PFSK-1 (cell line): ENCODE data around the gene HPCAL1.

Experiments
- FOXP2 ChIP-seq: optimal IDR thresholded peaks from 2 replicates; pipeline ENCODE3; 2011; ENCODE audit warnings: borderline replicate concordance, control low read depth, inconsistent platforms; ENCODE audit not compliant: insufficient read depth; ENCODE audit errors: extremely low read length, extremely low read depth
- POLR2AphosphoS5 ChIP-seq: IDR thresholded peaks from 2 replicates; pipeline ENCODE4 v1.6.1; 2012; ENCODE audit warnings: low read depth, mild to moderate bottlenecking, control low read depth, low read length, moderate library complexity
- SIN3A ChIP-seq: IDR thresholded peaks from 2 replicates; pipeline ENCODE4 v1.6.1; 2012; ENCODE audit warnings: mild to moderate bottlenecking, low read length, moderate library complexity, borderline replicate concordance; ENCODE audit not compliant: insufficient read depth
- TAF1 ChIP-seq: IDR thresholded peaks from 2 replicates; pipeline ENCODE4 v1.6.1; 2012; ENCODE audit warnings: low read length, control low read depth, borderline replicate concordance; ENCODE audit not compliant: insufficient read depth
- TF ChIP-seq, protein P1 (sequence below), 2 experiments: IDR thresholded peaks; 2 replicates each; pipeline versions ENCODE4 v1.6.1 to v1.8.0; 2011 to 2012; ENCODE audit warnings: low read depth in 2 of 2, low read length in 2 of 2, control low read depth in 1 of 2, inconsistent platforms in 1 of 2, mild to moderate bottlenecking in 1 of 2, moderate library complexity in 1 of 2; ENCODE audit not compliant: insufficient read depth in 1 of 2

The HPCAL1 gene

DNA sequence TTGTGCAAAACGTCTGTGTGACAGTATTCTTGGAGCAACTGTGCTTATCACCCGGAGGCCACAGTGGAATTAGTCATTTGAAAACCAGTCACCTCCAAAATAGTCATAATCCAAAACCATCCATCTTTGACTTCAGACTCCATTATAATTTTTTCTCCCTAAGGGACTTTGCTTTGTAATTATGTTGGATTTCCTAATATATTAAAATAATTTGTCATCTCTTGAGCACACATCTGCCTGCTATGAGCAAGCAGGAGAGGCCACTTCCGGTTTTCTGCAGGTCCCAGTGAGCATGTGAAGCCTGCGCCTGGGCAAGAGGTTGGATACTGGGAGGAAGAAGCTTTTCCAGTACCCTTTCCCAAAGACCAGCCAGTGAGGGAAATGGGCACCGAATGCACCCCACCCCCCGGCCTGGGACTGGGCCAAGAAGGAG, 87.7 kb downstream of the HPCAL1 start:
- TF ChIP-seq TAF1: no peak
- TF ChIP-seq SIN3A: no peak
- TF ChIP-seq FOXP2: no peak
- no peak for TF ChIP-seq POLR2AphosphoS5
- TF ChIP-seq, protein P1, sequence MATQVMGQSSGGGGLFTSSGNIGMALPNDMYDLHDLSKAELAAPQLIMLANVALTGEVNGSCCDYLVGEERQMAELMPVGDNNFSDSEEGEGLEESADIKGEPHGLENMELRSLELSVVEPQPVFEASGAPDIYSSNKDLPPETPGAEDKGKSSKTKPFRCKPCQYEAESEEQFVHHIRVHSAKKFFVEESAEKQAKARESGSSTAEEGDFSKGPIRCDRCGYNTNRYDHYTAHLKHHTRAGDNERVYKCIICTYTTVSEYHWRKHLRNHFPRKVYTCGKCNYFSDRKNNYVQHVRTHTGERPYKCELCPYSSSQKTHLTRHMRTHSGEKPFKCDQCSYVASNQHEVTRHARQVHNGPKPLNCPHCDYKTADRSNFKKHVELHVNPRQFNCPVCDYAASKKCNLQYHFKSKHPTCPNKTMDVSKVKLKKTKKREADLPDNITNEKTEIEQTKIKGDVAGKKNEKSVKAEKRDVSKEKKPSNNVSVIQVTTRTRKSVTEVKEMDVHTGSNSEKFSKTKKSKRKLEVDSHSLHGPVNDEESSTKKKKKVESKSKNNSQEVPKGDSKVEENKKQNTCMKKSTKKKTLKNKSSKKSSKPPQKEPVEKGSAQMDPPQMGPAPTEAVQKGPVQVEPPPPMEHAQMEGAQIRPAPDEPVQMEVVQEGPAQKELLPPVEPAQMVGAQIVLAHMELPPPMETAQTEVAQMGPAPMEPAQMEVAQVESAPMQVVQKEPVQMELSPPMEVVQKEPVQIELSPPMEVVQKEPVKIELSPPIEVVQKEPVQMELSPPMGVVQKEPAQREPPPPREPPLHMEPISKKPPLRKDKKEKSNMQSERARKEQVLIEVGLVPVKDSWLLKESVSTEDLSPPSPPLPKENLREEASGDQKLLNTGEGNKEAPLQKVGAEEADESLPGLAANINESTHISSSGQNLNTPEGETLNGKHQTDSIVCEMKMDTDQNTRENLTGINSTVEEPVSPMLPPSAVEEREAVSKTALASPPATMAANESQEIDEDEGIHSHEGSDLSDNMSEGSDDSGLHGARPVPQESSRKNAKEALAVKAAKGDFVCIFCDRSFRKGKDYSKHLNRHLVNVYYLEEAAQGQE (IDR thresholded peaks at IDR 0.05; ENCODE audit: insufficient read depth in 1 of 2, low read depth in 2 of 2, low read length in 2 of 2): no peak

DNA sequence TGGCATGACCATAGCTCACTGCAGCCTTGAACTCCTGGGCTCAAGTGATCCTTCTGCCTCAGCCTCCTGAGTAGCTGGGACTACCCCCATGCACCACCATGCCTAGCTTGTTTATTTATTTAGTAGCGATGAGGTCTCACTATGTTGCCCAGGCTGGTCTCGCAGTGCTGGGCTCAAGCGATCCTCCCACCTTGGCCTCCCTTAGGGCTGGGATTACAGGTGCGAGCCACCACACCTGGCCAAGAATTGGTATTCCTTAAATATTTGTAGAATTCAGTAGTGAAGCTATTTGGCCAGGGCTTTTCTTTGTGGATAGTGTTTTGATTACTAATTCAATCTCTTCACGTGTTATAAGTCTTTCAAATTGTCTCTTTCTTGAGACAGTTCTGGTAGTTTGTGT, 89.4 kb downstream of the HPCAL1 start:
- TF ChIP-seq TAF1: no peak
- TF ChIP-seq POLR2AphosphoS5: no peak
- TF ChIP-seq, protein P1 (IDR thresholded peaks at IDR 0.05; ENCODE audit: insufficient read depth in 1 of 2, low read depth in 2 of 2, low read length in 2 of 2): no peak
- TF ChIP-seq SIN3A: no peak
- no peak for TF ChIP-seq FOXP2

DNA sequence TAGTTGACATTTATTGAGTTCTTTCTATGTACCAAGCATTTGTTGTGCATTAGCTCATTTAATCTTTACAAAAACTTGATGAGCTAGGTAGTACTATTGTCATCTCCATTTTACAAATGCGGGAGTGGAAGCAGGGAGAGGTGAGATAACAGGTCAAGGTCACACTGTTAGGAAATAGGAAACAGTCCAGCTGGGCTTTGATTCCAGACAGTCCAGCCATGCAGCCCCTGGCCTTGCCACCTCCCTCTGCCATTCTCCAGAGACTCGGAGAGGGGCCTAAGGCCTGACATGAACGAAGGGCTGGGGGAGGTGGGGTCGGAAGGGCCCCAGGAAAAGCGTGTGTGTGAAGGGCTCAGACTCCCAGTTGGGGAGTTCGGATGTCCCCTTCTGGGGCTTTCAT, 89.8 kb downstream of the HPCAL1 start:
- TF ChIP-seq SIN3A: no peak
- TF ChIP-seq TAF1: no peak
- TF ChIP-seq, protein P1 (IDR thresholded peaks at IDR 0.05; ENCODE audit: insufficient read depth in 1 of 2, low read depth in 2 of 2, low read length in 2 of 2): no peak
- TF ChIP-seq POLR2AphosphoS5: no peak
- TF ChIP-seq FOXP2: no peak

DNA sequence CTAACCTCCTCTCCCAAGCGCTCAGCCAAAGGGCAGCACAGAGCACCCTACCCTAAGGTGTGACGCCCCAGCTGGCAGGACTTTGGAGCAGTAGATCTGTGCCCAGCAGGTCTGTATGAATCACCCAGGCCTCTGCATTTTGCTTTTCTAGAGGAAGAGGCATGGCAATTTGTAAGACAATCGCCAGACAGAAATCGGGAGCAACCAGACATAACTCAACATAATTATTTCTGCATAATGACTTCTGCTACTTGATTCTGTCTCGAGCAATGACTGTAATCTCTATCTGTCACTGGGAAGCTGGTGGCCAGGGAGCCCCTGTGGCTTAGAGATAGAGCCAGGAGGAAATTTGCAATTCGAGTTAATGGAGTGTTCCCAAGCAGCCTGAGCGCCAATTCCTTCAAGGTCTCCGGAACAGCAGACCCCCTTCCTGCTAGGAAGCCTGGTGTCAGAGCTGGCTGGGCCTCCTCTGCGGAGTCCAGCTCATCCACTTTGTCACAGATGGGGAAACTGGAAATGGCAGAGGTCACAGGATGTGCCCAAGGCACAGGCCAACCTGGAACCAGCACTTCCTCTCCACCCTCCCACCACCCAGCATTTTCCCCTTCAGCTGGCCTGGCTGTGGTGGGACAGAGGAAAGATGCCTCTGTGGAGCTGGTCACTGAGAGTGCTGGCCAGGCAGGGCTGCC, 90.4 kb downstream of the HPCAL1 start:
- TF ChIP-seq FOXP2 (no peak), POLR2AphosphoS5 (no peak), SIN3A (no peak), TAF1 (no peak)
- TF ChIP-seq, protein P1 (IDR thresholded peaks at IDR 0.05; ENCODE audit: insufficient read depth in 1 of 2, low read depth in 2 of 2, low read length in 2 of 2): no peak

DNA sequence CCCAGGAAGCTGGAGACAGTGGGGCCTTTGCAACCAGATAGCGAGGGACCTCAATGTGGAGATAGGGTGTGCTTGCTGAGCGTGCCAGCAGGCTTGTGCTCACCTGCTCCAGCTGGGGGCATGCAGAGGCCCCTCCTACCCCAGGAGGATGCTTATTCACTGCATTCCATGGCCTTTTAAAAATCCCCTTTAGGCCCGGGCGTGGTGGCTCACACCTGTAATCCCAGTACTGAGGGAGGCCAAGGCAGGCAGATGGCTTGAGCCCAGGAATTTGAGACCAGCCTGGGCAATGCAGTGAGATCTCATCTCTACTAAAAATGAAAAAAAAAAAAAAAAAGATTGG, 90.9 kb downstream of the HPCAL1 start:
- TF ChIP-seq POLR2AphosphoS5 (no peak), TAF1 (no peak), SIN3A (no peak), FOXP2 (no peak)
- TF ChIP-seq, protein P1 (IDR thresholded peaks at IDR 0.05; ENCODE audit: insufficient read depth in 1 of 2, low read depth in 2 of 2, low read length in 2 of 2): no peak
